ENCODE results near the gene CCDC33. TPM values are rescaled to one million over a fixed set of nuclear protein-coding genes. Genes with fewer than 3 reads are reported as not detected.

CCDC33 gene
- total RNA-seq, 1 experiment from 2014 or later: 0.77 TPM

DNA sequence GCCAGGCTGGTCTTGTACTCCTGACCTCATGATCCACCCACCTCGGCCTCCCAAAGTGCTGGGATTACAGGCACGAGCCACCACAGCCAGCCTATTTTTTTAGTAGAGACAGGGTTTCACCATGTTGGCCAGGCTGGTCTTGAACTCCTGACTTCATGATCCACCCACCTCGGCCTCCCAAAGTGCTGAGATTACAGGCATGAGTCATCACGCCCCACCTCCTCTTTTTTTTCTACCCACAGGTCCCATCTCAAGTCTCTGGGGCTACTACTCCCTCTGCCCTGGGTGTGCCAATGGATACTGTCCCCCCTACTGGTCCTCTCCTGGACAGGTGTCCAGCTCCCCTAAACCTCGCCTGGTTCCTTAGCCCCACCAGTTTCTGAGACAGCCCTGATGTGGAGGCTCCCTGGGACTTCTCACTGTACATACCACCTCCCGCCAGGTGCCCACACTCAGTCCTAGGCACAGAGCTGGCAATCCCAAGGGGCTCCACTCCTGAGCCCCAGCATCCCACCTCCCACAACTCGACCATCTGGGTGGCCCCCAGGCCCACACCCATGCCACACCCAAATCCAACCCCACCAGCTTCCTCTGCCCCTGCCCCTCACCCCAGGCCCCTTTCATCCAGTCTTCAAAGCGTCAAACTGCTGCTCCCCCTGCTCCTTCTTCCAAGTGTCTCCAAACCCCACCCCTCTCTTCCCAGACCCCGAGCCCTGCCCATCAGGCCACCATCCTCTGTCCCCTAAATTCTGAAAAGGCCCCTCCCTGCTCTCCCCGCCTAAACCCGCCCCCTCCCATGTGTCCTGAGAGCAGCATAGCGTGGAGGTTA is 144.4 kb downstream of the CCDC33 start:
- H2AFZ ChIP-seq (ENCODE audit: low read length): no peak overlapping the region
- DNase-seq: no peak
- no peaks in the 10 kb centered on the region for H3K36me3 ChIP-seq (ENCODE audit: low read depth, low read length)
- POLR2A ChIA-PET (ENCODE audit: unreplicated experiment): interaction anchor here (0.5 kb wide), 1 partner anchor 132 kb away, joined by 3 read pairs; no protein-coding TSS in a partner anchor
- intact Hi-C loops (cut with micrococcal nuclease): loop anchor here (10.0 kb wide), 1 partner anchor 164 kb away; the partner anchor contains the start of gene ARID3B
- no peaks in the 10 kb centered on the region for H3K79me2 ChIP-seq (ENCODE audit: low read length)
- H3K4me3 ChIP-seq (ENCODE audit: low read length): no peak overlapping the region
- no peak for ATAC-seq
- no peaks in the 10 kb centered on the region for H3K27me3 ChIP-seq (ENCODE audit: low read length)
- H3K4me2 ChIP-seq (ENCODE audit: low read length): no peak overlapping the region
- BruUV-seq (replicated peaks): no TSS peak
- H3F3A ChIP-seq (ENCODE audit: low read length, unreplicated experiment): peaks cover 5% of the 10 kb centered on the region
- H4K20me1 ChIP-seq (ENCODE audit: low read length): no peaks in the 10 kb centered on the region
- H3K9ac ChIP-seq (ENCODE audit: low read length): no peak overlapping the region
- TF ChIP-seq CTCF (conservative IDR thresholded peaks at IDR 0.05; ENCODE audit: low read depth, low read length) (no peak), EZH2phosphoT487 (IDR thresholded peaks at IDR 0.05; ENCODE audit: borderline replicate concordance, low read length) (no peak), EZH2 (IDR thresholded peaks at IDR 0.05; ENCODE audit: low read length, unreplicated experiment) (no peak)
- H3K9me3 ChIP-seq (ENCODE audit: low read length): no peaks in the 10 kb centered on the region
- CTCF ChIA-PET: no interaction called here
- no peaks in the 10 kb centered on the region for H3K9me2 ChIP-seq (replicated peaks; ENCODE audit: low read length)
- no peak overlapping the region for H3K27ac ChIP-seq (ENCODE audit: low read length)
- H3K4me1 ChIP-seq (ENCODE audit: insufficient read depth, low read length): peaks cover 49% of the 10 kb centered on the region

DNA sequence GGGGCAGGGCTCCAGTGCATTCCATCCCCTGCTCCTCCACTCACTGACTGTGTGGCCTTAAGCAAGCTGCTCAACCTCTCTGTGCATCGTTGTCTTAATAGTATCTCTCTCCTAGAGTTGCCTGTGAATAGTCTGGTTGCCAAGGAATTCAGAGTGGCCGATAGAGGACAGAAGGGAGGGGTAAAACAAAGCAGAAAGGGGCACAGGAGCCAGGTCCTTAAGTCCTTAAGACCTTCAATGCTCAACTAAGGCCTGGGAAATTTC is 145.0 kb downstream of the CCDC33 start:
- TF ChIP-seq EZH2 (IDR thresholded peaks at IDR 0.05; ENCODE audit: low read length, unreplicated experiment): no peak
- TF ChIP-seq CTCF (conservative IDR thresholded peaks at IDR 0.05; ENCODE audit: low read depth, low read length): no peak
- TF ChIP-seq EZH2phosphoT487 (IDR thresholded peaks at IDR 0.05; ENCODE audit: borderline replicate concordance, low read length): no peak
- H3K79me2 ChIP-seq (ENCODE audit: low read length): no peaks in the 10 kb centered on the region
- intact Hi-C loops (cut with micrococcal nuclease): loop anchor here (10.0 kb wide), 1 partner anchor 164 kb away; the partner anchor contains the start of gene ARID3B
- no peaks in the 10 kb centered on the region for H3K9me2 ChIP-seq (replicated peaks; ENCODE audit: low read length)
- no peak overlapping the region for H2AFZ ChIP-seq (ENCODE audit: low read length)
- ATAC-seq (no peak), DNase-seq (no peak)
- H3K36me3 ChIP-seq (ENCODE audit: low read depth, low read length): no peaks in the 10 kb centered on the region
- H3K9ac ChIP-seq (ENCODE audit: low read length): no peak overlapping the region
- H3K27ac ChIP-seq (ENCODE audit: low read length): no peak overlapping the region
- BruUV-seq (replicated peaks): no TSS peak
- no peaks in the 10 kb centered on the region for H3K27me3 ChIP-seq (ENCODE audit: low read length)
- no peak overlapping the region for H3K4me3 ChIP-seq (ENCODE audit: low read length)
- H3F3A ChIP-seq (ENCODE audit: low read length, unreplicated experiment): peaks cover 5% of the 10 kb centered on the region
- no peak overlapping the region for H3K4me2 ChIP-seq (ENCODE audit: low read length)
- POLR2A ChIA-PET (ENCODE audit: unreplicated experiment): interaction anchor here (0.5 kb wide), 1 partner anchor 132 kb away, joined by 3 read pairs; no protein-coding TSS in a partner anchor
- H4K20me1 ChIP-seq (ENCODE audit: low read length): no peaks in the 10 kb centered on the region
- peaks cover 54% of the 10 kb centered on the region for H3K4me1 ChIP-seq (ENCODE audit: insufficient read depth, low read length)
- CTCF ChIA-PET: no interaction called here
- H3K9me3 ChIP-seq (ENCODE audit: low read length): no peaks in the 10 kb centered on the region

DNA sequence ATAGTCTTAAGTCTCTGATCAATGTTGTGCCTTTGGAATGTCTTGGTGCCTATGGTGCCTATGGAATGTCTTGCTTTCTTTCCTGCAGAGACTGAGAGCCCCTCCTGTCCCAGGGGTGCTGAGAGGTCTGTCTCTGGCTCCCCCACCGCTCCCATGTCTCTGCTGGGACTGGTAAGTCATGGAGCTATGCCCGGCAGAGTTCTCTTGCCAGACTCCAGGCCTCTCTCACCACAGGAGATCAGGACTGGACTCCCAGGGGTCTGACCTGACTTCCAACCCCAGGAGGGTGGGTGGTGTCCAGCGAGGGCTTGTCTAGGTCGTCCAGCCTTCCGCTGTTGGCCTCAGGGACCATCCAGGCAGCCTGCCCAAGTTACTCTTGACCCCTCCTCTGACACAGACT is 145.4 kb downstream of the CCDC33 start:
- POLR2A ChIA-PET (ENCODE audit: unreplicated experiment): interaction anchor here (0.5 kb wide), 1 partner anchor 132 kb away, joined by 3 read pairs; no protein-coding TSS in a partner anchor

More for the DNA sequence above, 145.4 kb downstream of the CCDC33 start:
- Histone ChIP-seq H3K79me2 (ENCODE audit: low read length) (no peaks in the 10 kb centered on the region), H3K27ac (ENCODE audit: low read length) (peak overlapping the region; percentile 99; the same call in 1 of the 2 replicates), H3K9ac (ENCODE audit: low read length) (no peak overlapping the region), H3F3A (ENCODE audit: low read length, unreplicated experiment) (peaks cover 5% of the 10 kb centered on the region), H3K9me3 (ENCODE audit: low read length) (no peaks in the 10 kb centered on the region), H3K36me3 (ENCODE audit: low read depth, low read length) (no peaks in the 10 kb centered on the region), H3K27me3 (ENCODE audit: low read length) (no peaks in the 10 kb centered on the region), H2AFZ (ENCODE audit: low read length) (no peak overlapping the region), H4K20me1 (ENCODE audit: low read length) (no peaks in the 10 kb centered on the region), H3K4me2 (ENCODE audit: low read length) (no peak overlapping the region), H3K4me3 (ENCODE audit: low read length) (no peak overlapping the region), H3K4me1 (ENCODE audit: insufficient read depth, low read length) (peaks cover 58% of the 10 kb centered on the region), H3K9me2 (replicated peaks; ENCODE audit: low read length) (no peaks in the 10 kb centered on the region)
- no peak for DNase-seq
- no peak for ATAC-seq
- CTCF ChIA-PET: no interaction called here
- BruUV-seq (replicated peaks): no TSS peak
- TF ChIP-seq CTCF (conservative IDR thresholded peaks at IDR 0.05; ENCODE audit: low read depth, low read length) (no peak), EZH2 (IDR thresholded peaks at IDR 0.05; ENCODE audit: low read length, unreplicated experiment) (no peak)
- intact Hi-C loops (cut with micrococcal nuclease): loop anchor here (10.0 kb wide), 1 partner anchor 163 kb away; the partner anchor contains the start of gene ARID3B

Measured in PC-3 (cell line).